HepG2 (cell line): ENCODE measurements around the gene CAMK1D. TPM values are rescaled to one million over a fixed set of nuclear protein-coding genes. Genes with fewer than 3 reads are reported as not detected.

Source experiments
- ATAC-seq: fragments of 200-7000 bp; cut with Tn5 transposase; 3 replicates; pipeline ENCODE4 v1.9.1; 2020; ENCODE audit warnings: mild to moderate bottlenecking, moderate library complexity
- BruUV-seq: library from RNA; stranded (reverse); fragments of 400-500 nt; replicated peaks from 2 replicates; lab custom pipeline; 2021; lab: Mats Ljungman, UMichigan
- CTCF ChIA-PET: fragments of 300-600 bp; formaldehyde crosslinking; extraction: SDS; loops from one replicate; lab custom pipeline; 2021; ENCODE audit warnings: low total read pairs, inconsistent platforms, low intra/inter-chr PET ratio; lab: Yijun Ruan, JAX
- POLR2A ChIA-PET: fragments of 350-600 bp; sonication (Branson Sonifier 250); formaldehyde crosslinking; loops from one replicate; lab custom pipeline; 2020; ENCODE audit warnings: antibody characterized with exemption, inconsistent platforms; lab: Yijun Ruan, JAX
- DNase-seq: peaks from one replicate; pipeline ENCODE4 v3.0.0-alpha.2; 2015; ENCODE audit warnings: low spot score
- FAIRE-seq: peaks from 3 replicates; lab custom pipeline; 2011; peaks lifted over from hg19 to GRCh38; lab: Jason Lieb, UNC
- H2AFZ ChIP-seq: one replicate; pipeline ENCODE4 v1.6.1; 2011; ENCODE audit warnings: low read length, inconsistent platforms
- H3K27ac ChIP-seq: fragments of 300-600 bp; 3 replicates; pipeline ENCODE4 v1.8.0; 2011; ENCODE audit warnings: mixed run types, mild to moderate bottlenecking, mixed read lengths, low read length, inconsistent platforms; ENCODE audit not compliant: insufficient read depth; ENCODE audit errors: extremely low read length
- H3K27me3 ChIP-seq, 2 experiments: fragments of 200-600 bp in 1 of 2; 2 replicates in 1 of 2; 3 replicates in 1 of 2; pipeline versions ENCODE4 v1.6.0 to v1.8.0; 2011; ENCODE audit warnings: low read length in 2 of 2, mild to moderate bottlenecking in 2 of 2, moderate library complexity in 2 of 2, inconsistent platforms in 1 of 2; ENCODE audit not compliant: insufficient read depth in 2 of 2, control insufficient read depth in 1 of 2
- H3K36me3 ChIP-seq, 2 experiments: fragments of 200-600 bp in 1 of 2; replicated peaks in 1 of 2; 2 replicates in 1 of 2; 3 replicates in 1 of 2; pipeline versions ENCODE4 v1.5.1 to v1.8.0; 2011; ENCODE audit warnings: low read length in 2 of 2, inconsistent platforms in 1 of 2; ENCODE audit not compliant: insufficient read depth in 2 of 2, control insufficient read depth in 1 of 2
- H3K4me1 ChIP-seq: 2 replicates; pipeline ENCODE4 v1.5.1; 2012; ENCODE audit warnings: low read length, inconsistent platforms; ENCODE audit not compliant: insufficient read depth
- H3K4me2 ChIP-seq: 2 replicates; pipeline ENCODE4 v1.6.0; 2011; ENCODE audit warnings: low read depth, low read length, inconsistent platforms
- H3K4me3 ChIP-seq, 3 experiments: fragments of 200-600 bp in 1 of 3; sonication (generic), shearing (Covaris generic) in 1 of 3; replicated peaks in 1 of 3; 2 replicates each; pipeline ENCODE4 v1.5.1; 2011 to 2016; ENCODE audit warnings: low read length in 3 of 3, inconsistent platforms in 2 of 3, low read depth in 2 of 3, mild to moderate bottlenecking in 2 of 3, control low read depth in 1 of 3, mixed read lengths in 1 of 3; ENCODE audit not compliant: insufficient read depth in 1 of 3
- H3K79me2 ChIP-seq: one replicate; pipeline ENCODE4 v1.6.1; 2011; ENCODE audit warnings: low read length, inconsistent platforms; ENCODE audit not compliant: insufficient read depth
- H3K9ac ChIP-seq: 2 replicates; pipeline ENCODE4 v1.6.0; 2011; ENCODE audit warnings: mild to moderate bottlenecking, low read depth, low read length, inconsistent platforms; ENCODE audit not compliant: insufficient read depth
- H3K9me3 ChIP-seq: 2 replicates; pipeline ENCODE4 v1.5.1; 2012; ENCODE audit warnings: mild to moderate bottlenecking, low read length
- H4K20me1 ChIP-seq: 2 replicates; pipeline ENCODE4 v1.6.0; 2011; ENCODE audit warnings: inconsistent platforms, mild to moderate bottlenecking, low read length, moderate library complexity; ENCODE audit not compliant: insufficient read depth
- ARID5B ChIP-seq: IDR thresholded peaks from 2 replicates; pipeline ENCODE4 v1.4.0; 2020; ENCODE audit warnings: mild to moderate bottlenecking, missing genetic modification reagents
- ARNT ChIP-seq: fragments of 450-650 bp; IDR thresholded peaks from 2 replicates; pipeline ENCODE4 v1.6.1; 2017
- KLF16 ChIP-seq, 2 experiments: sonication (generic) in 1 of 2; formaldehyde crosslinking in 1 of 2; IDR thresholded peaks; 2 replicates each; pipeline versions ENCODE4 v1.6.1 to v1.8.0; 2016 to 2023; ENCODE audit warnings: missing genetic modification reagents in 2 of 2, missing compliant biosample characterization in 1 of 2
- MAZ ChIP-seq, 2 experiments: sonication (generic) in 1 of 2; formaldehyde crosslinking in 1 of 2; IDR thresholded peaks; 2 replicates each; pipeline versions ENCODE4 v1.5.0 to v1.6.1; 2012 to 2020; ENCODE audit warnings: low read depth in 2 of 2, mild to moderate bottlenecking in 2 of 2, borderline replicate concordance in 1 of 2, improper control_type of control experiment in 1 of 2, low read length in 1 of 2, missing genetic modification reagents in 1 of 2, moderate library complexity in 1 of 2
- MEIS2 ChIP-seq: sonication (generic); formaldehyde crosslinking; IDR thresholded peaks from 2 replicates; pipeline ENCODE4 v1.9.0; 2021; ENCODE audit warnings: mild to moderate bottlenecking, missing genetic modification reagents
- MYNN ChIP-seq: sonication (generic); formaldehyde crosslinking; IDR thresholded peaks from 2 replicates; pipeline ENCODE4 v1.4.0; 2020; ENCODE audit warnings: mild to moderate bottlenecking, low read depth, missing genetic modification reagents
- PBX3 ChIP-seq: sonication (generic); formaldehyde crosslinking; IDR thresholded peaks from 2 replicates; pipeline ENCODE4 v1.8.1; 2023; ENCODE audit warnings: missing genetic modification reagents, inconsistent platforms, borderline replicate concordance
- SMARCE1 ChIP-seq: fragments of 450-650 bp; IDR thresholded peaks from 2 replicates; pipeline ENCODE4 v1.6.1; 2017; ENCODE audit warnings: borderline replicate concordance
- SNAI1 ChIP-seq: sonication (generic); formaldehyde crosslinking; IDR thresholded peaks from 2 replicates; pipeline ENCODE4 v1.5.0; 2020; ENCODE audit warnings: mild to moderate bottlenecking, missing genetic modification reagents, borderline replicate concordance
- TBP ChIP-seq: sonication (generic); formaldehyde crosslinking; IDR thresholded peaks from 2 replicates; pipeline ENCODE4 v1.5.0; 2020; ENCODE audit warnings: missing genetic modification reagents
- ZFY ChIP-seq: sonication (generic); formaldehyde crosslinking; IDR thresholded peaks from 2 replicates; pipeline ENCODE4 v1.4.0; 2020; ENCODE audit warnings: missing genetic modification reagents
- ZIK1 ChIP-seq: sonication (generic); formaldehyde crosslinking; IDR thresholded peaks from 2 replicates; pipeline ENCODE4 v1.5.0; 2020; ENCODE audit warnings: mild to moderate bottlenecking, low read depth, missing genetic modification reagents, borderline replicate concordance
- ZNF17 ChIP-seq: sonication (generic); formaldehyde crosslinking; IDR thresholded peaks from 2 replicates; pipeline ENCODE4 v1.5.0; 2020; ENCODE audit warnings: mild to moderate bottlenecking, missing genetic modification reagents
- ZNF225 ChIP-seq: sonication (generic); formaldehyde crosslinking; IDR thresholded peaks from 2 replicates; pipeline ENCODE4 v1.4.0; 2020; ENCODE audit warnings: mild to moderate bottlenecking, missing genetic modification reagents
- ZNF619 ChIP-seq: sonication (generic); formaldehyde crosslinking; IDR thresholded peaks from 2 replicates; pipeline ENCODE4 v1.4.0; 2020; ENCODE audit warnings: mild to moderate bottlenecking, missing genetic modification reagents
- ZNF703 ChIP-seq: sonication (generic); formaldehyde crosslinking; IDR thresholded peaks from 2 replicates; pipeline ENCODE4 v1.5.1; 2020; ENCODE audit warnings: missing genetic modification reagents, mild to moderate bottlenecking, moderate library complexity, borderline replicate concordance
- ZNF724P ChIP-seq: sonication (generic); formaldehyde crosslinking; IDR thresholded peaks from 2 replicates; pipeline ENCODE4 v1.8.0; 2022; ENCODE audit warnings: missing genetic modification reagents, borderline replicate concordance
- ZNF772 ChIP-seq: sonication (generic); formaldehyde crosslinking; IDR thresholded peaks from 2 replicates; pipeline ENCODE4 v1.5.0; 2020; ENCODE audit warnings: mild to moderate bottlenecking, missing genetic modification reagents
- WGBS: methylation state at CpG from one replicate; pipeline ENCODE4 v1.1.6; 2017; ENCODE audit warnings: low lambda C conversion rate; 5-methylcytosine and 5-hydroxymethylcytosine counted together
- in situ Hi-C: cut with HindIII; loops from 2 replicates; pipeline ENCODE4 v1.10.0; 2017; ENCODE audit warnings: low pct_unique_long_range_greater_than_20kb; ENCODE audit not compliant: extremely low pct_ligation_motif_present
- intact Hi-C: fragments of 100-400 bp; cut with micrococcal nuclease; formaldehyde crosslinking; loops from one replicate; pipeline ENCODE4 v1.10.0; 2022; ENCODE audit not compliant: unreplicated experiment
- polyA plus RNA-seq, 8 experiments: library from polyadenylated mRNA; depleted of rRNA in 3 of 8; stranded (reverse) in 7 of 8; unstranded in 1 of 8; fragments of >200 nt; fragmentation: Illumina TruSeq in 4 of 8; extraction: Trizol in 4 of 8; gene quantifications; 2 replicates each; pipeline versions ENCODE4 v1.2.1 to v1.2.3, GENCODE V29; 2011 to 2016; ENCODE audit warnings: low read depth in 4 of 8, missing spikeins in 1 of 8, mixed read lengths in 1 of 8; ENCODE audit not compliant: insufficient read depth in 1 of 8
- total RNA-seq, 5 experiments: library from RNA; depleted of rRNA; stranded (reverse); fragments of >200 nt; fragmentation: Illumina TruSeq; extraction: Trizol; gene quantifications; 2 replicates each; pipeline ENCODE4 v1.2.3, GENCODE V29; 2016; ENCODE audit warnings: low read depth in 1 of 5
- TF ChIP-seq, protein P1 (sequence below): sonication (generic); formaldehyde crosslinking; IDR thresholded peaks from 2 replicates; pipeline ENCODE4 v1.4.0; 2020; ENCODE audit warnings: mild to moderate bottlenecking, low read depth, missing genetic modification reagents
- TF ChIP-seq, protein P2 (sequence below): IDR thresholded peaks from 2 replicates; pipeline ENCODE4 v1.6.1; 2012; ENCODE audit warnings: inconsistent platforms

CAMK1D gene
- total and polyA plus RNA-seq, 2 of the 13 experiments (the other 11 are each of a cell fraction or from before 2014, with no cell fraction given): under 0.01 TPM; not detected in 1

- H3K9ac ChIP-seq: no peak overlapping the region
- WGBS: 64% methylated on average over 5 of the region's 6 CpGs
- H3K4me3 ChIP-seq: no peak overlapping the region
- no peak overlapping the region for H3K27ac ChIP-seq
- POLR2A ChIA-PET: no interaction called here
- no peak for TF ChIP-seq ZNF724P (CRISPR knock-in tag)
- TF ChIP-seq SMARCE1: no peak
- TF ChIP-seq TBP: no peak
- TF ChIP-seq ARNT: no peak
- no peak for TF ChIP-seq MEIS2 (CRISPR knock-in tag)
- TF ChIP-seq MYNN (CRISPR knock-in tag): no peak
- TF ChIP-seq, protein P1, sequence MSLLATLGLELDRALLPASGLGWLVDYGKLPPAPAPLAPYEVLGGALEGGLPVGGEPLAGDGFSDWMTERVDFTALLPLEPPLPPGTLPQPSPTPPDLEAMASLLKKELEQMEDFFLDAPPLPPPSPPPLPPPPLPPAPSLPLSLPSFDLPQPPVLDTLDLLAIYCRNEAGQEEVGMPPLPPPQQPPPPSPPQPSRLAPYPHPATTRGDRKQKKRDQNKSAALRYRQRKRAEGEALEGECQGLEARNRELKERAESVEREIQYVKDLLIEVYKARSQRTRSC (CRISPR knock-in tag): no peak
- TF ChIP-seq, protein P2, sequence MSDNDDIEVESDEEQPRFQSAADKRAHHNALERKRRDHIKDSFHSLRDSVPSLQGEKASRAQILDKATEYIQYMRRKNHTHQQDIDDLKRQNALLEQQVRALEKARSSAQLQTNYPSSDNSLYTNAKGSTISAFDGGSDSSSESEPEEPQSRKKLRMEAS: no peak
- no peak for TF ChIP-seq ZNF225 (CRISPR knock-in tag)
- TF ChIP-seq PBX3: no peak
- no peak for TF ChIP-seq MAZ (IDR thresholded peaks at IDR 0.05; ENCODE audit: borderline replicate concordance, low read depth, low read length)
- no peak for TF ChIP-seq MAZ (CRISPR knock-in tag; IDR thresholded peaks at IDR 0.05; ENCODE audit: low read depth)
- TF ChIP-seq KLF16 (CRISPR knock-in tag; IDR thresholded peaks at IDR 0.05): no peak
- no peak for TF ChIP-seq ZNF619
- TF ChIP-seq ZFY: no peak
- TF ChIP-seq ZNF17 (CRISPR knock-in tag): no peak
- no peak for TF ChIP-seq ZNF772 (CRISPR knock-in tag)
- no peak for TF ChIP-seq SNAI1
- no peak for TF ChIP-seq ZNF703 (CRISPR knock-in tag)
- TF ChIP-seq ARID5B (CRISPR knock-in tag): no peak
- TF ChIP-seq ZIK1 (CRISPR knock-in tag): no peak
- no peak overlapping the region for H2AFZ ChIP-seq
- no peaks in the 10 kb centered on the region for H3K9me3 ChIP-seq
- no TSS peak for BruUV-seq
- intact Hi-C loops: no loop called here
- H3K79me2 ChIP-seq: no peaks in the 10 kb centered on the region
- ATAC-seq (no peak), FAIRE-seq (no peak), DNase-seq (no peak)
- no peaks in the 10 kb centered on the region for H3K36me3 ChIP-seq
- H3K4me1 ChIP-seq: peaks cover 23% of the 10 kb centered on the region
- no peaks in the 10 kb centered on the region for H4K20me1 ChIP-seq
- CTCF ChIA-PET: no interaction called here
- peaks cover 0 to 3% of the 10 kb centered on the region in 2 experiments; a peak in 4 of 5 replicates for H3K27me3 ChIP-seq
- in situ Hi-C loops: no loop called here
- no peak overlapping the region for H3K4me2 ChIP-seq
Observed at GRCh38 chr10:12703126-12703525, 353.8 kb downstream of the CAMK1D start.
